HCT116 (cell line): ENCODE results near the gene TLR2. TPM values are rescaled to one million over a fixed set of nuclear protein-coding genes. Genes with fewer than 3 reads are reported as not detected.
A peak's percentile ranks its signal among the peaks of the same experiment; 100 is the strongest.

Experiments used
- ATAC-seq: fragments of 200-7000 bp; cut with Tn5 transposase; 2 replicates; pipeline ENCODE4 v1.9.1; 2020; ENCODE audit warnings: mild to moderate bottlenecking, moderate library complexity
- BruUV-seq: library from RNA; stranded (reverse); fragments of 400-500 nt; replicated peaks from 2 replicates; lab custom pipeline; 2021; lab: Mats Ljungman, UMichigan
- CTCF ChIA-PET: fragments of 300-600 bp; sonication (Branson Sonifier 250); formaldehyde crosslinking; loops from one replicate; lab custom pipeline; 2021; ENCODE audit warnings: antibody characterized with exemption; lab: Charles Lee
- POLR2A ChIA-PET: fragments of 300-600, 350-600 bp; sonication (Branson Sonifier 250); formaldehyde crosslinking; loops from one replicate; lab custom pipeline; 2021; ENCODE audit warnings: antibody characterized with exemption; lab: Charles Lee
- RAD21 ChIA-PET, 2 experiments: fragments of 300-600 bp; sonication (Branson Sonifier 250); formaldehyde crosslinking; loops; one replicate each; lab custom pipeline; 2023; ENCODE audit warnings: low total read pairs in 2 of 2; ENCODE audit not compliant: uncharacterized antibody in 2 of 2, unreplicated experiment in 2 of 2, low non-redundant PET in 1 of 2; lab: Charles Lee
- DNase-seq: peaks from one replicate; pipeline ENCODE4 v3.0.0-alpha.2; 2010; ENCODE audit warnings: low read depth, low spot score
- H2AFZ ChIP-seq: fragments of 200-600 bp; shearing (Covaris generic), sonication (generic); 2 replicates; pipeline ENCODE4 v1.6.1; 2017; ENCODE audit warnings: low read depth, mixed run types, mixed read lengths, antibody characterized with exemption, low read length; ENCODE audit not compliant: poor library complexity, severe bottlenecking
- H3K27ac ChIP-seq: 2 replicates; pipeline ENCODE4 v1.5.1; 2012; ENCODE audit warnings: low read depth, low read length
- H3K27me3 ChIP-seq: fragments of 200-600 bp; sonication (generic); 2 replicates; pipeline ENCODE4 v1.6.1; 2016; ENCODE audit warnings: mixed run types, low read length, mixed read lengths; ENCODE audit not compliant: insufficient read depth
- H3K36me3 ChIP-seq, 2 experiments: fragments of 200-500 bp in 1 of 2; fragments of 200-600 bp in 1 of 2; sonication (Bioruptor generic) in 1 of 2; sonication (generic) in 1 of 2; 2 replicates each; pipeline versions ENCODE4 v1.5.1 to v1.6.1; 2014 to 2016; ENCODE audit warnings: low read length in 2 of 2, inconsistent platforms in 1 of 2, mixed read lengths in 1 of 2, mixed run types in 1 of 2; ENCODE audit not compliant: insufficient read depth in 2 of 2, control insufficient read depth in 1 of 2
- H3K4me1 ChIP-seq, 2 experiments: fragments of 200-600 bp in 1 of 2; sonication (generic) in 1 of 2; 2 replicates each; pipeline versions ENCODE4 v1.5.1 to v1.6.1; 2012 to 2017; ENCODE audit warnings: low read length in 2 of 2, inconsistent platforms in 1 of 2, mild to moderate bottlenecking in 1 of 2, mixed read lengths in 1 of 2, mixed run types in 1 of 2, moderate library complexity in 1 of 2; ENCODE audit not compliant: insufficient read depth in 2 of 2, control insufficient read depth in 1 of 2
- H3K4me2 ChIP-seq: fragments of 200-600 bp; sonication (generic); 2 replicates; pipeline ENCODE4 v1.6.1; 2017; ENCODE audit warnings: mixed run types, low read length, mixed read lengths
- H3K4me3 ChIP-seq, 2 experiments: fragments of 200-600 bp in 1 of 2; sonication (generic) in 1 of 2; replicated peaks in 1 of 2; 2 replicates each; pipeline ENCODE4 v1.5.1; 2011 to 2016; ENCODE audit warnings: low read length in 2 of 2, control low read depth in 1 of 2, low read depth in 1 of 2, mild to moderate bottlenecking in 1 of 2, mixed read lengths in 1 of 2, mixed run types in 1 of 2
- H3K79me2 ChIP-seq: fragments of 200-600 bp; sonication (generic); 2 replicates; pipeline ENCODE4 v1.6.1; 2017; ENCODE audit warnings: mild to moderate bottlenecking, mixed run types, low read length, moderate library complexity, mixed read lengths; ENCODE audit not compliant: insufficient read depth
- H3K9ac ChIP-seq: fragments of 200-600 bp; sonication (generic); 2 replicates; pipeline ENCODE4 v1.6.1; 2016; ENCODE audit warnings: low read length, mixed read lengths
- H3K9me2 ChIP-seq: fragments of 200-600 bp; sonication (generic), shearing (Covaris generic); 2 replicates; pipeline ENCODE4 v1.6.1; 2017; ENCODE audit warnings: mixed run types, mild to moderate bottlenecking, moderate library complexity; ENCODE audit not compliant: insufficient read depth
- H3K9me3 ChIP-seq, 2 experiments: fragments of 200-500 bp in 1 of 2; fragments of 200-600 bp in 1 of 2; sonication (Bioruptor generic) in 1 of 2; sonication (generic) in 1 of 2; 2 replicates each; pipeline ENCODE4 v1.6.1; 2014 to 2017; ENCODE audit warnings: low read length in 2 of 2, mixed read lengths in 2 of 2, inconsistent platforms in 1 of 2, low read depth in 1 of 2, mild to moderate bottlenecking in 1 of 2, mixed run types in 1 of 2, moderate library complexity in 1 of 2; ENCODE audit not compliant: control insufficient read depth in 1 of 2, insufficient read depth in 1 of 2
- H4K20me1 ChIP-seq: fragments of 200-600 bp; sonication (generic), shearing (Covaris generic); 2 replicates; pipeline ENCODE4 v1.6.1; 2017; ENCODE audit warnings: mixed run types, mild to moderate bottlenecking, moderate library complexity; ENCODE audit not compliant: insufficient read depth
- ATF3 ChIP-seq: IDR thresholded peaks from 2 replicates; pipeline ENCODE4 v1.6.1; 2012
- CEBPB ChIP-seq: IDR thresholded peaks from 2 replicates; pipeline ENCODE4 v1.6.1; 2012; ENCODE audit warnings: low read depth
- ELF1 ChIP-seq: IDR thresholded peaks from 2 replicates; pipeline ENCODE4 v1.6.1; 2012; ENCODE audit warnings: low read depth, borderline replicate concordance
- JUND ChIP-seq: IDR thresholded peaks from 2 replicates; pipeline ENCODE4 v1.6.1; 2012
- MAX ChIP-seq: IDR thresholded peaks from 2 replicates; pipeline ENCODE4 v1.6.1; 2012
- POLR2A ChIP-seq: IDR thresholded peaks from 2 replicates; pipeline ENCODE4 v1.7.0; 2011; ENCODE audit warnings: borderline replicate concordance; ENCODE audit not compliant: insufficient read depth, insufficient read length; ENCODE audit errors: extremely low read depth
- POLR2AphosphoS5 ChIP-seq: IDR thresholded peaks from 2 replicates; pipeline ENCODE4 v1.6.1; 2011; ENCODE audit warnings: mild to moderate bottlenecking, low read depth, low read length, moderate library complexity
- RAD21 ChIP-seq: IDR thresholded peaks from 2 replicates; pipeline ENCODE4 v1.6.1; 2012; ENCODE audit warnings: low read depth, mild to moderate bottlenecking
- REST ChIP-seq: IDR thresholded peaks from 2 replicates; pipeline ENCODE4 v1.6.1; 2012; ENCODE audit warnings: low read depth
- SIN3A ChIP-seq: IDR thresholded peaks from 2 replicates; pipeline ENCODE4 v1.6.1; 2012; ENCODE audit warnings: low read depth
- SP1 ChIP-seq: IDR thresholded peaks from 2 replicates; pipeline ENCODE4 v1.6.1; 2012; ENCODE audit warnings: low read depth
- YY1 ChIP-seq: IDR thresholded peaks from 2 replicates; pipeline ENCODE4 v1.6.1; 2011; ENCODE audit warnings: low read length, low read depth, moderate library complexity, mild to moderate bottlenecking; ENCODE audit not compliant: insufficient replicate concordance; ENCODE audit errors: extremely low read depth
- ZFX ChIP-seq: fragments of 450-650 bp; IDR thresholded peaks from 2 replicates; pipeline ENCODE4 v1.6.1; 2017
- ZNF274 ChIP-seq: fragments of 200-500 bp; sonication (Bioruptor generic); IDR thresholded peaks from 2 replicates; pipeline ENCODE4 v1.6.1; 2014; ENCODE audit warnings: mild to moderate bottlenecking, low read depth, low read length, inconsistent platforms
- intact Hi-C: fragments of 100-400 bp; cut with micrococcal nuclease; formaldehyde crosslinking; loops from 2 replicates; pipeline ENCODE4 v1.10.0; 2022
- total RNA-seq: library from RNA; stranded (reverse); gene quantifications from one replicate; pipeline ENCODE4 v1.2.1, GENCODE V29; 2021; ENCODE audit not compliant: unreplicated experiment

TLR2 gene
- total RNA-seq, 1 experiment from 2014 or later, result 0.12 TPM

- ATAC-seq (no peak), DNase-seq (no peak)
- TF ChIP-seq ZFX, result no peak
- TF ChIP-seq SP1, result no peak
- no peak for TF ChIP-seq MAX
- no peak for TF ChIP-seq SIN3A
- TF ChIP-seq POLR2AphosphoS5, result no peak
- no peak for TF ChIP-seq JUND
- H3K4me2 ChIP-seq, result no peak overlapping the region
- no peaks in the 10 kb centered on the region for H3K9me2 ChIP-seq
- H3K4me3 ChIP-seq, result no peak overlapping the region
- H2AFZ ChIP-seq, result no peak overlapping the region
- intact Hi-C loops, result no loop called here
- no peaks in the 10 kb centered on the region for H3K9me3 ChIP-seq
- ChIA-PET CTCF (no interaction called here), RAD21 (no interaction called here), POLR2A (no interaction called here)
- no peaks in the 10 kb centered on the region for H3K79me2 ChIP-seq
- no peaks in the 10 kb centered on the region for H3K27me3 ChIP-seq
- no peaks in the 10 kb centered on the region for H3K36me3 ChIP-seq
- H4K20me1 ChIP-seq, result no peaks in the 10 kb centered on the region
- 0 out of 4 replicates have a peak, but pooled peaks cover 0 to 5% of the 10 kb centered on the region in 2 experiments for H3K4me1 ChIP-seq
- no peak overlapping the region for H3K27ac ChIP-seq
- no peak overlapping the region for H3K9ac ChIP-seq
- BruUV-seq, result no TSS peak
These were observed 42.5 kb upstream of the TLR2 start for GRCh38 chr4:153641532-153641931.

- Histone ChIP-seq H3K27ac (no peak overlapping the region), H3K4me2 (peak overlapping the region; percentile 23; the same call in 1 of the 2 replicates), H2AFZ (peak overlapping the region; percentile 90), H3K9me3 (no peaks in the 10 kb centered on the region), H3K9me2 (no peaks in the 10 kb centered on the region), H3K4me1 (0 out of 4 replicates have a peak, but pooled peaks cover 0 to 5% of the 10 kb centered on the region in 2 experiments), H4K20me1 (no peaks in the 10 kb centered on the region), H3K27me3 (no peaks in the 10 kb centered on the region), H3K9ac (no peak overlapping the region), H3K79me2 (no peaks in the 10 kb centered on the region), H3K4me3 (no peak overlapping the region), H3K36me3 (no peaks in the 10 kb centered on the region)
- POLR2A ChIA-PET, result no interaction called here
- ATAC-seq (peak; percentile 90), DNase-seq (peak; percentile 46)
- CTCF ChIA-PET, result interaction anchor here (0.7 to 1.9 kb wide), 11 partner anchors 9 to 501 kb away, joined by 3 to 12 read pairs (median 4); partner anchors contain the start of gene TRIM2
- RAD21 ChIA-PET, result no interaction called here
- intact Hi-C loops, result loop anchor here (1.0 to 2.0 kb wide), 4 partner anchors 211 to 559 kb away; partner anchors contain the start of gene MND1
- no TSS peak for BruUV-seq
- TF ChIP-seq POLR2AphosphoS5 (no peak), SIN3A (no peak), ZNF274 (no peak), CEBPB (no peak), MAX (no peak), SP1 (no peak), REST (no peak), RAD21 (peak; percentile 75), POLR2A (no peak), ATF3 (no peak), YY1 (no peak), ELF1 (peak; percentile 63)
These were observed 40.4 kb upstream of the TLR2 start for GRCh38 chr4:153643406-153644383.
